IPS-18a (cell line): ENCODE results near the gene ANKS1B.

Experiments used
- H3K27ac ChIP-seq: one replicate; pipeline ENCODE4 v1.5.1; 2013; ENCODE audit warnings: low read length
- H3K27me3 ChIP-seq: one replicate; pipeline ENCODE4 v1.6.1; 2013; ENCODE audit warnings: mild to moderate bottlenecking, low read length; ENCODE audit not compliant: control insufficient read depth, insufficient read depth
- H3K36me3 ChIP-seq: one replicate; pipeline ENCODE4 v1.6.1; 2013; ENCODE audit warnings: low read depth, low read length; ENCODE audit not compliant: control insufficient read depth
- H3K4me1 ChIP-seq: one replicate; pipeline ENCODE4 v1.6.1; 2013; ENCODE audit warnings: low read depth, low read length; ENCODE audit not compliant: control insufficient read depth
- H3K4me3 ChIP-seq: one replicate; pipeline ENCODE4 v1.5.1; 2013; ENCODE audit warnings: low read length
- H3K9ac ChIP-seq: one replicate; pipeline ENCODE4 v1.6.1; 2013; ENCODE audit warnings: mild to moderate bottlenecking, low read length, moderate library complexity
- H3K9me3 ChIP-seq: one replicate; pipeline ENCODE4 v1.6.1; 2013; ENCODE audit warnings: low read depth, low read length; ENCODE audit not compliant: control insufficient read depth

ANKS1B gene

DNA sequence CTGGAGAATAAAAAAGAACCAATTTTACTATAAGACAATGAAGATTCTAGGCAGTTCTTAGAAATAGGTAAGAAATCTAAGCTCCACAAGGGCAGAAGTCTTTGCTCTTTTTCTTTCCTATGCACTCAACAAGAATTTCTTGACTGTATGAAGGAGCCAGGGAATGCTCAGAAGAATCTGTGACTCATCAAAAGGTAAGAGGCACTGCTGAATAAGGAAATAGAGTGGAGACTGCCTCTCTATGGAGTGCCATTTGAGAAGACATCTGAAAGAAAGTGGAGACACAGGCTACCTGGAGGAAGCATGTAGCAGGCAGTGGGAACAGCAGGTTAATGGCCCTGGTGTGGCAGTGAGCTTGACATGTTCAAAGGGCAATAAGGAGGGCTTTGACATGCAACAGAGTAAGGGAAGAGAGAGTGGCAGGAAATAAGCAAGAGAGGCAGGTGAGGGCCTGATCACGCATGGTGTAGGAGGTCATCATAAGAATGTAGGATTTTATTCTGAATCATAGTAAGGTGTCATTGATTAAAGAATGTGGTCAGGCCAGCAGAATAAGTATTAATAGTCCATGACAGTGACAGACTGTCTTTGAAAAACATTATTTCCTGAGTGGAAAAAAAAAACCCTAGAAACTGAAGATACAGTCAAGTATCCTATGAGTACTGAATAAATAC is 783.9 kb downstream of the ANKS1B start:
- Histone ChIP-seq H3K27me3 (no peaks in the 10 kb centered on the region), H3K27ac (no peak overlapping the region), H3K4me1 (peaks cover 3% of the 10 kb centered on the region), H3K9ac (no peak overlapping the region), H3K4me3 (no peak overlapping the region), H3K36me3 (no peaks in the 10 kb centered on the region), H3K9me3 (no peaks in the 10 kb centered on the region)

- Histone ChIP-seq H3K27ac (no peak overlapping the region), H3K9me3 (no peaks in the 10 kb centered on the region), H3K36me3 (no peaks in the 10 kb centered on the region), H3K9ac (no peak overlapping the region), H3K4me1 (peaks cover 12% of the 10 kb centered on the region), H3K27me3 (no peaks in the 10 kb centered on the region), H3K4me3 (peak overlapping the region; percentile 8)
Measured at GRCh38 chr12:99195474-99195873, 789.3 kb downstream of the ANKS1B start.

DNA sequence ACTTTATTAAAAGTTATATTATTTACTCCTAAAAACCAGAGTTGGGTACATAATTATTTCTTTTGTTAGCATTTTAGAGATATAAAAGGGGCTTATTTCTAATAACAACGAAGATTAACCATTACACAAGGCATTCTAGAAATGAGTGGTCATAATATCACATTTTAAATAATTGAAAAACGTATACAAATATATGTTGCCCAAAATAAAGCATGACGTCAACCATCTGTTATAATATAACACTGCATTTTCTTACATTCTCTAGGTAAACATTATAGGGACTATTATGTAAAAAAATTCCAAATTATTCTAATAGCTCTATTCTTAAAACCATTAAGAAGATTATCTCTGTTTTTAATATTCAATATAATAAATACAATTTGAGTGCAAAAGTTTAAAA is 792.2 kb downstream of the ANKS1B start:
- H3K36me3 ChIP-seq: no peaks in the 10 kb centered on the region
- H3K27ac ChIP-seq: no peak overlapping the region
- peaks cover 12% of the 10 kb centered on the region for H3K4me1 ChIP-seq
- H3K9me3 ChIP-seq: no peaks in the 10 kb centered on the region
- no peak overlapping the region for H3K4me3 ChIP-seq
- H3K9ac ChIP-seq: no peak overlapping the region
- no peaks in the 10 kb centered on the region for H3K27me3 ChIP-seq

GRCh38 chr12:99176871-99177270 is 807.9 kb downstream of the ANKS1B start:
- Histone ChIP-seq H3K27me3 (no peaks in the 10 kb centered on the region), H3K36me3 (no peaks in the 10 kb centered on the region), H3K4me1 (no peaks in the 10 kb centered on the region), H3K4me3 (no peak overlapping the region), H3K27ac (no peak overlapping the region), H3K9me3 (no peaks in the 10 kb centered on the region), H3K9ac (no peak overlapping the region)

GRCh38 chr12:99170461-99170860 is 814.3 kb downstream of the ANKS1B start:
- Histone ChIP-seq H3K27me3 (no peaks in the 10 kb centered on the region), H3K9ac (no peak overlapping the region), H3K27ac (no peak overlapping the region), H3K9me3 (no peaks in the 10 kb centered on the region), H3K36me3 (no peaks in the 10 kb centered on the region), H3K4me1 (no peaks in the 10 kb centered on the region), H3K4me3 (no peak overlapping the region)

DNA sequence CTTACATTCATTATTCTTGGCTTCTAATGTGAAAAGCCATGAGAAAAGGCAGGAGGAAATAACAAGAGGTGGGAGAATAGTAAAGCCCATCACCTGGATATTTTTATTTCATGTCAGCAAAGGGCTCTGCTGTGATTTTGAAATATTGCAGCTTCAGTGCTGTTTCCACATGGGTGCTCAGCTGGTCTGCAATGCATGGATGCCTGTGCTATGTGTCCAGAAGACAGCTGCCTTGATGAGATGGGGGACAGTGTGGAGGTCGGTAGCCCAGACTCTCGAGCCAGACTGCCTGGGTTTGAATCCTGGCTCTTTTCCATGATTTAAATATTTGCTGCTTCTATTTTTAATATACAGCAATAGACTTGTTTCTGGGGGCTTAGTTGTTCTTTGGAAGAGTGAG is 814.7 kb downstream of the ANKS1B start:
- H3K9ac ChIP-seq: no peak overlapping the region
- no peaks in the 10 kb centered on the region for H3K9me3 ChIP-seq
- H3K36me3 ChIP-seq: no peaks in the 10 kb centered on the region
- no peak overlapping the region for H3K27ac ChIP-seq
- H3K4me1 ChIP-seq: no peaks in the 10 kb centered on the region
- no peaks in the 10 kb centered on the region for H3K27me3 ChIP-seq
- H3K4me3 ChIP-seq: no peak overlapping the region

DNA sequence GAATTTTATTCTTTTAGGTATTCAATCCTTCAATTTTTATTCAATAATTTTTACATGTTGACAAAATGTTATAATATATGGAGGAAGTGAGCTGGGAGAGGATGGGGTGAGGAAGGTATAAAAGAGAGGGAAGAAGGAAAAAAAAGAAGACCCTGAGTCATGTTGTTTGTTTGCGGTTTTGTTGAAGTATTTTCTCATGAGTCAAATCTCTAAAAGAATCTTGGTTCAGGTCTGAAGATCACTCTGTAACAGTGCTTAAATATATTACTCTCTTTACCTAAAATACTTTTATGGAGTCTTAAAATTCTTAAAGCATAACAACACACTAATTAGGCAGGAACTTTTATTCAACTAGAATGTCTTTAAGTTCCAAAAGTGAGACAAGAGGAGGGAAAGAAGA is 826.8 kb downstream of the ANKS1B start:
- Histone ChIP-seq H3K36me3 (no peaks in the 10 kb centered on the region), H3K27ac (no peak overlapping the region), H3K4me3 (no peak overlapping the region), H3K4me1 (peaks cover 22% of the 10 kb centered on the region), H3K9me3 (no peaks in the 10 kb centered on the region), H3K9ac (no peak overlapping the region), H3K27me3 (no peaks in the 10 kb centered on the region)

DNA sequence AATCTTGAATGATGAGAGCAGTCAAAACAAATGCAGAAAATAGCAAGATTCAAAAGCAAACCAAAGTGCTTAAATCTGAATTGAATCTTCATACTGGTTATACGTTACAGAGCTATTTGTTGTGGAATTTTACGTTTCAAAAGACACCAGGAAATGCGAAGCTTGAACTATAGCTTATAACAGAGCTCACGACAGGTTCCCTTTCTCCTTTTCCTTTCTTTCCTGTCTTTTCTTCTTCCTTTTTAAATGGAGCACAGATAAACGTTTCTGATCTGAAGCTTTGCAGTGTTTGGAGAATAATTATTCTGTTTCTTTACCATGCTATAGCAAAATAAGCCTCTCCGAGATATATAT is 829.8 kb downstream of the ANKS1B start:
- no peaks in the 10 kb centered on the region for H3K9me3 ChIP-seq
- H3K36me3 ChIP-seq: no peaks in the 10 kb centered on the region
- H3K4me1 ChIP-seq: peaks cover 22% of the 10 kb centered on the region
- peak overlapping the region; percentile 17 for H3K4me3 ChIP-seq
- no peaks in the 10 kb centered on the region for H3K27me3 ChIP-seq
- no peak overlapping the region for H3K9ac ChIP-seq
- H3K27ac ChIP-seq: no peak overlapping the region

DNA sequence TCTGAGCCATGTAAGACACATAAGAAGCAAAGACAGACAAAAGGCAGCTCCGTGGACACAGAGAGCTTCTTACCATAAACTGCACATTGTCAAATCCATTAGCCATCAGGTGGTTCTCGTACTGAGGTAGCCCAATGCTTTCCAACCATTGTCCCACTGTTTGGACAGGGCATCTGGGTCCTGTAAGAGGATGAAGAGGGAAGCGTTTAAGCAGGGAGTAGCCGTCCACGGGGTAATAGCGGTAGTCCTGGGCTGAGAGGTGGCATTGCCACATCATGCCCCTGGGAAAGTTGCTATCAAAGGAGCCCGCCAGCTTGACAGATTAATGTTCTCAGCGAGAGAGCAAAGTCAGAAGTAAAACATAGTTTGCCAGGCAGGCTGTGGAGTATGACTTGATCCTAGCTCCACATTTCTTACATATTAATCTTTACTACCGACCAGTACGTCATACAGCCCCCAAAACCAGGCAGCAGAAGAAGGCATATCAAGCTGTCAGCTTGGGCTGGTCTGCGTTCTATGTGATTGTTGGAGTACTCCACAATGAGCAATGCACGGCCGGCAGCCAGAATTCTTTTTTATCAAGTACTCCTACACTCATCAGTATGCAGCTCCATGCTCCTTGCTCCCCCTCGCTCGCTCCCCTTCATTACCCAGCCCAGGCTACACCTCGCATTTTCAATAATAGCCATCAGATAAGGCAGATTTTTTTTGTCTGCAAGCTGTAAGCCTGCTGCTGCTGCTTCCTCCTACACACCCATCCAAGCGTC is 830.3 kb downstream of the ANKS1B start:
- Histone ChIP-seq H3K27ac (no peak overlapping the region), H3K9ac (no peak overlapping the region), H3K36me3 (no peaks in the 10 kb centered on the region), H3K27me3 (no peaks in the 10 kb centered on the region), H3K4me3 (peak overlapping the region; percentile 17), H3K9me3 (no peaks in the 10 kb centered on the region), H3K4me1 (peaks cover 22% of the 10 kb centered on the region)

- H3K9ac ChIP-seq: no peak overlapping the region
- H3K4me1 ChIP-seq: peaks cover 22% of the 10 kb centered on the region
- no peaks in the 10 kb centered on the region for H3K36me3 ChIP-seq
- H3K27me3 ChIP-seq: no peaks in the 10 kb centered on the region
- no peaks in the 10 kb centered on the region for H3K9me3 ChIP-seq
- no peak overlapping the region for H3K27ac ChIP-seq
- H3K4me3 ChIP-seq: no peak overlapping the region
Measured at GRCh38 chr12:99153293-99153692, 831.4 kb downstream of the ANKS1B start.

- Histone ChIP-seq H3K27ac (no peak overlapping the region), H3K36me3 (no peaks in the 10 kb centered on the region), H3K9me3 (no peaks in the 10 kb centered on the region), H3K4me1 (peaks cover 22% of the 10 kb centered on the region), H3K4me3 (no peak overlapping the region), H3K9ac (no peak overlapping the region), H3K27me3 (no peaks in the 10 kb centered on the region)
Measured at GRCh38 chr12:99152337-99152736, 832.4 kb downstream of the ANKS1B start.

GRCh38 chr12:99151744-99152143 is 833.0 kb downstream of the ANKS1B start:
- Histone ChIP-seq H3K9ac (no peak overlapping the region), H3K9me3 (no peaks in the 10 kb centered on the region), H3K27ac (no peak overlapping the region), H3K4me1 (peaks cover 22% of the 10 kb centered on the region), H3K36me3 (no peaks in the 10 kb centered on the region), H3K4me3 (no peak overlapping the region), H3K27me3 (no peaks in the 10 kb centered on the region)
